AG09309 (cell line): ENCODE results near the gene CCDC124.

ENCODE experiments used
- DNase-seq: peaks from one replicate; pipeline ENCODE4 v3.0.0-alpha.2; 2010; ENCODE audit warnings: low read depth
- H3K4me3 ChIP-seq: 2 replicates; pipeline ENCODE4 v1.5.1; 2011; ENCODE audit warnings: mild to moderate bottlenecking, low read depth, low read length, moderate library complexity; ENCODE audit not compliant: control insufficient read depth
- TF ChIP-seq, protein P1 (sequence below): IDR thresholded peaks from 2 replicates; pipeline ENCODE4 v1.5.1; 2011; ENCODE audit warnings: mild to moderate bottlenecking, low read depth, low read length, inconsistent platforms; ENCODE audit not compliant: insufficient read depth, control insufficient read depth; ENCODE audit errors: missing control alignments

CCDC124 gene

DNA sequence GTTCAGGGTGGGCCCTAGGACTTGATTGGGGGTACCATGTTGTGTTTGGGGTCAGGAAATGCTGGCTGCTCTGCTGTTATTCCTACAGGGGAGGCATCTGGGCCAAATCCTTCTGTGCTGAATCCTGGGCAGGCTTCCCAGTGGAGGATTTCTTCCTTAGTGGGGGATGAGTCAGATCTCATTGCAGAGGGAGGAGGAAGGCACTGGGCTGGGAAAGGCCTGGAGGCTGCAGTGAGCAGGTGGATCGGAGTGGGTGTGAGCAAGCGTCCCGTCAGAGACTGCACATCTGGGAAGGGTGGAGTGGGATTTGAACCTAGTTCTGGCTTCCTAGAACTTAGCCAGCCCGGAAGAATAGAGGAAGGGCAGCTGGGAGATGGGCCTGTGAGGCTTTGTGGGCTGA, 11.5 kb downstream of the CCDC124 start:
- peak; percentile 27 for DNase-seq
- no peak overlapping the region for H3K4me3 ChIP-seq
- TF ChIP-seq, protein P1, sequence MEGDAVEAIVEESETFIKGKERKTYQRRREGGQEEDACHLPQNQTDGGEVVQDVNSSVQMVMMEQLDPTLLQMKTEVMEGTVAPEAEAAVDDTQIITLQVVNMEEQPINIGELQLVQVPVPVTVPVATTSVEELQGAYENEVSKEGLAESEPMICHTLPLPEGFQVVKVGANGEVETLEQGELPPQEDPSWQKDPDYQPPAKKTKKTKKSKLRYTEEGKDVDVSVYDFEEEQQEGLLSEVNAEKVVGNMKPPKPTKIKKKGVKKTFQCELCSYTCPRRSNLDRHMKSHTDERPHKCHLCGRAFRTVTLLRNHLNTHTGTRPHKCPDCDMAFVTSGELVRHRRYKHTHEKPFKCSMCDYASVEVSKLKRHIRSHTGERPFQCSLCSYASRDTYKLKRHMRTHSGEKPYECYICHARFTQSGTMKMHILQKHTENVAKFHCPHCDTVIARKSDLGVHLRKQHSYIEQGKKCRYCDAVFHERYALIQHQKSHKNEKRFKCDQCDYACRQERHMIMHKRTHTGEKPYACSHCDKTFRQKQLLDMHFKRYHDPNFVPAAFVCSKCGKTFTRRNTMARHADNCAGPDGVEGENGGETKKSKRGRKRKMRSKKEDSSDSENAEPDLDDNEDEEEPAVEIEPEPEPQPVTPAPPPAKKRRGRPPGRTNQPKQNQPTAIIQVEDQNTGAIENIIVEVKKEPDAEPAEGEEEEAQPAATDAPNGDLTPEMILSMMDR, result no peak

DNA sequence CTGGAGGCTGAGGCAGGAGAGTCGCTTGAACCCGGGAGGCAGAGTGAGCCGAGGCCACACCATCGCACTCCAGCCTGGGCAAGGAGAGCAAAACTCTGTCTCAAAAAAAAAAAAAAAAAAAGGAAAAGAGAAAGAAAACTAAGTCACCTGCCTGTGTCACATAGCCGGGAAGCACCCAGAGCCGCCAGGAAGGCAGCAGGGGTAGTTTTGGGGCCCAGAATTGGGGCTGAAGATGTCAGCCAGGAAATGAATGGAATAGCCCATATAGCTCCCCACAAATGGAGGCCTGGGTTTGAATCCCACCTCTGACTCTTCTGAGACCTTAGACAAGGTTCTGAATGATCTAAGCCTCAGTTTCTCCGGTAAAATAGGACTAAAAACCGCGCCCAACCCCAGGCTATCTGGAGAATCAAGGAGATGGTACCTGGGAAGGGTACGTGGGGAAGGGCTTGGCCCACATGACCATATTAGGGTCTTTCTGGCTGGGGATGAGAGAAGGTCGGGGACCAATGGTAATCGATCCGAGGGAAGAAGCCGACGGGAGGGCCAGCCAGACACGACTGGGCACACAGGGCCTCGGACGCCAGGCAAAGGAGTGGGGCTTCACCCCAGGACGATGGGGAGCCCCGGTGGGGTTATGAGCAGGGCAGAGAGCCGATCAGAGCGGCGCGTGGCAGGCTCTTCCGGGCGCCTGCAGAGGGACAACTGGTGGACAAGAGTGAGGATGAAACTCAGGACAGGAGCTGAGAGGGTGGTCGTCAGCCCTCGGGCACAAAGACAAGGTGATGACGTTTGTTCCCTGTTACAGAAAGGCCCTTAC, 14.4 kb downstream of the CCDC124 start:
- TF ChIP-seq, protein P1, result no peak
- H3K4me3 ChIP-seq, result peak overlapping the region; percentile 45
- DNase-seq, result no peak

DNA sequence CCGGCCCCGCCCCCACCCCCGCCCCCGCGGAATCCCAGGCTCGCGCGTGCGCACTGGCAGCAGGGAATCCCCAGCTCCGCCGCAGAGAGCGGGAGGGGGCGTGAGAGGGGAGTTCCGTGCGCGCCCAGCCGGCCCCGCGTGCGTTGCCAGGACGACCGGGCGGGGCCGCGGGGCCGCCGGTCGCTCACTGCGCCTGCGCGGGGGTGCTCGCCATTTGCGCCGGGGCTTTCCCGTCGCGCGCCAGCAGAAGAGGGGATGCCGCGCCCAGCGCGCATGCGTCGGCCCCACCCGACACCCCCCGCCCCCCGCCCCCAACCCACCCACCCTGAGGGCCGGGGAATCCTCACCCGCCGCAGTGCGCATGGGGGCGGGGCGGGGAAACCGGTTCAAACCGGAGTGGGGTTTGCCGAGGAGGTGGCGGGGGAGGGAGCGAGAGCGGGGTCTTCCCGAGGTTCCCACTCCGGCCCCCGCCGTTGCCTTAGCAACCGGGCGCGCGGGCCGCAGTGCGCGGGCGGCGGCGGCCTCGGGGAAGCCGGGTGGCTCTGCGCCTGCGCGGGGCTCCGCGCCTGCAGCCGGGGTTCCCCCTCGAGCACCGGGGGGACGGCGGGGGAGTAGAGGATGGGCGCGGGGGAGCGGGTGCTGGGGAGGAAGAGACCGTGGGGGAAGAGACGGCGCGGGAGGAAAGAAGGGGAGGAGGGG, 15.1 kb downstream of the CCDC124 start:
- DNase-seq, result peak; percentile 46
- H3K4me3 ChIP-seq, result peak overlapping the region; percentile 60
- TF ChIP-seq, protein P1, result no peak

DNA sequence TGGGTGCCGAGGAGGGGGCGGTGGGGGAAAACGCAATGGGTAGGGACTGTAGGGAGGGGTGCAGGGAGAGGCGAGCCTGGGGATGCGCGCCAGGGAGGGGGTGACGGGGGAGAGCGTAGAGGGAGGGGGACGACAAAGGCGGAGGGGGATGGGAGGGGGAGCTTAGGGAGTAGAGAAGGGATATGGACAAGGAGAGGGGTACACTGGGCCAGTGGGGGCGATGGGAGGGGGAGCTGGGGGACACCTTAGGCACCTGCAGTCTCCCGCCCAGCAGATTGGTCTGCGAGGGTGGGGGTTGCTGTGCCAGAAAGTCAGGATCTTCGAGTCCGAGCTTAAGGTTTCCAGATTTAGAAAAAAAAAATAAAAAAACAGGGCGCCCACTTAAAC, 15.7 kb downstream of the CCDC124 start:
- DNase-seq, result no peak
- TF ChIP-seq, protein P1, result no peak
- peak overlapping the region; percentile 60 for H3K4me3 ChIP-seq

DNA sequence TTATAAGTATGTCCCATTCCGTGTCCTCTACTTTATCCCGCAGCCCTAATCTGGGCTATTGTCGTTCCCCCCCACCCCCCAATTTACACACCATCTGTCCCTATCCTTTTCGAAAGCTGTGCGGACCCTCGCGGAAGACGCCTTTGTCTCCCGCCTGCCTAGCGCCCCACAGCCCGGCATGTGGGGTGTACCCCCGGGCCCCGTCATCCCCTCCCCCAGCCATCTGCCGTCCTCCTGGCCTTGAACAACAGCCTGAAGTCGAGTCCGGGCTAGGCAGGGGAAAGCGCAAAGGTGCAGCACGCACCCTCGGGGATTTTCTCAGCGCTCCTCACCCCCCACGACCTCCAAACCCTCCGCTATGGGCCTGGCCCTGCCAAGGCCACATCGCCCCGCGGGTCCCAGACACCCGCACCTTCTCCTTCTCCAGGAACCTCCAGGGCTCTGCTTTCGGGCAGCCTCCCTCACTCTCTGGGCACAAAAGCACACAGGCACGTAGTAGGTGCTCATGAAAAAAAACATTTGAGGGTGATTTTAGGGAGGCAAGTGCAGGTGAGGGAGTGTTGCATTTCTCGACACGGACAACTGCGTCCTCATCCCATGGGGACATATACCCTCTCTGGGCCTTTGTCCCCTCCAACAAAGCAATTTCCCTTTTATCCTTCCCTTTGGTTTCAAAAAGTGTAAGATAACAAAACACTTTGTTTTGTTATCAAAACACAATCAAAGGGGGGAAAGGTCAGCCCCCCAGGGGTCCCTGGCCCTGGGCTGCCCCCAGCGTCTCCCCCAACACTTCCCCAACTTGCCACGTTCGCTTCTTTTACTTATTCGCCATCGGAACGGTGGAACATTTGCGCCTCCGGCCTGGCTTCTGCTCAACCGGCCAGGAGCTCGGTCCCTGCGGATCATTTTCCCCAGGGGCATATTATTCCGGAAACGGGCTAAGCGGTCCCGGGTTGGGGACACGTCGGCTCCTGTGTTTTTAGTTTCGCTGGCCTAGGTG, 16.4 kb downstream of the CCDC124 start:
- TF ChIP-seq, protein P1, result no peak
- H3K4me3 ChIP-seq, result no peak overlapping the region
- DNase-seq, result no peak

DNA sequence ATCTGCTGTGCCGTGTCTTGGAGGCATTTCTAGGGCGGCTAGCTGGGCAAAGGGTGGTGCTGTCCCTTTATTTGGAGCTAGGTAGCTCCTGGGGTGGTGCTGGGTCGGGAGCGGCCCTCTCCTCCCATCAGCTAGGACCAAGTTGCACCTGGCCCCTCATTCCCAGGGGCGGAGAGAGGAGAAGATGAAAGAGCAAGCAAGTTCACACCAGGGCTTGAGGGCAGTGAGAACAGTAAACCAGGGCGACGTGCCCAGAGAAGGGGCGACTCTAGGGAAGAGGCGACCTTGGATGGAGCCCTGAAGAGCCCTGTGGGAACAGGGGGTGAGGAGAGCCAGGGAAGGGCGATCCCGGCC, 17.1 kb downstream of the CCDC124 start:
- no peak for DNase-seq
- no peak overlapping the region for H3K4me3 ChIP-seq
- TF ChIP-seq, protein P1, result no peak
